Body of pancreas (tissue), 4 donors: ENCODE results near the gene SLC16A1.

Experiments
- POLR2A ChIP-seq, 3 donors: fragments of 450-650 bp; IDR thresholded peaks; one replicate each; pipeline ENCODE4 v1.6.1; 2016; ENCODE audit warnings: antibody characterized with exemption in 3 of 3, mild to moderate bottlenecking in 2 of 3
- TF ChIP-seq, protein P1 (sequence below), 7 experiments: fragments of 450-650 bp in 4 of 7; fragments of 200-600 bp in 3 of 7; sonication (generic) in 3 of 7; IDR thresholded peaks; one replicate each; pipeline ENCODE4 v1.5.1; 2016 to 2019; ENCODE audit warnings: antibody characterized with exemption in 7 of 7

DNA sequence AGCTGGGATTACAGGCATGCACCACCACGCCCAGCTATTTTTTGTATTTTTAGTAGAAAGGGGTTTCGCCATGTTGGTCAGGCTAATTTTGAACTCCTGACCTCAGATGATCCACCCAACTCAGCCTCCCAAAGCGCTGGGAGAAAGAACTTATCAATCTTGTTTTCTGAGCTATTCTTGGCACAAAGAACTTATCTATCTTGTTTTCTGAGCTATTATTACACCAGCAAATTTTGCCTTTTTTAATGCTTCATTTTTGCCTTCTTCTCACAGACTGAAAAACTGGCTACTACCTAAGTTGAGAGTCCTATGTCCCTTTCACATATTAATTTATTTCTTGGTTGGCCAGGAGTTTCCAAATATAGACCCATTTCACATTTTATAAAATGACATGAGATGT is 9.3 kb downstream of the SLC16A1 start:
- TF ChIP-seq, protein P1, sequence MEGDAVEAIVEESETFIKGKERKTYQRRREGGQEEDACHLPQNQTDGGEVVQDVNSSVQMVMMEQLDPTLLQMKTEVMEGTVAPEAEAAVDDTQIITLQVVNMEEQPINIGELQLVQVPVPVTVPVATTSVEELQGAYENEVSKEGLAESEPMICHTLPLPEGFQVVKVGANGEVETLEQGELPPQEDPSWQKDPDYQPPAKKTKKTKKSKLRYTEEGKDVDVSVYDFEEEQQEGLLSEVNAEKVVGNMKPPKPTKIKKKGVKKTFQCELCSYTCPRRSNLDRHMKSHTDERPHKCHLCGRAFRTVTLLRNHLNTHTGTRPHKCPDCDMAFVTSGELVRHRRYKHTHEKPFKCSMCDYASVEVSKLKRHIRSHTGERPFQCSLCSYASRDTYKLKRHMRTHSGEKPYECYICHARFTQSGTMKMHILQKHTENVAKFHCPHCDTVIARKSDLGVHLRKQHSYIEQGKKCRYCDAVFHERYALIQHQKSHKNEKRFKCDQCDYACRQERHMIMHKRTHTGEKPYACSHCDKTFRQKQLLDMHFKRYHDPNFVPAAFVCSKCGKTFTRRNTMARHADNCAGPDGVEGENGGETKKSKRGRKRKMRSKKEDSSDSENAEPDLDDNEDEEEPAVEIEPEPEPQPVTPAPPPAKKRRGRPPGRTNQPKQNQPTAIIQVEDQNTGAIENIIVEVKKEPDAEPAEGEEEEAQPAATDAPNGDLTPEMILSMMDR (IDR thresholded peaks at IDR 0.05) = no peak
- TF ChIP-seq POLR2A (IDR thresholded peaks at IDR 0.05) = no peak
